DOHH2 (cell line): ENCODE data around the gene SOD2.
A peak's percentile ranks its signal among the peaks of the same experiment; 100 is the strongest.

Experiments used
- H3F3A ChIP-seq: fragments of 200-600 bp; sonication (generic), shearing (Covaris generic); 2 replicates; pipeline ENCODE4 v1.6.0; 2016; ENCODE audit warnings: antibody characterized with exemption, mild to moderate bottlenecking; ENCODE audit not compliant: control insufficient read depth, insufficient read depth
- H3K27ac ChIP-seq: fragments of 200-600 bp; sonication (generic); 2 replicates; pipeline ENCODE4 v1.5.1; 2014; ENCODE audit warnings: low read depth, mild to moderate bottlenecking, low read length, moderate library complexity
- H3K27me3 ChIP-seq: fragments of 200-600 bp; sonication (generic); 2 replicates; pipeline ENCODE4 v1.6.1; 2014; ENCODE audit warnings: mild to moderate bottlenecking, low read length, mixed read lengths; ENCODE audit not compliant: control insufficient read depth
- H3K36me3 ChIP-seq: fragments of 200-600 bp; sonication (generic); 2 replicates; pipeline ENCODE4 v1.6.1; 2014; ENCODE audit warnings: mild to moderate bottlenecking, low read length, moderate library complexity, mixed read lengths; ENCODE audit not compliant: control insufficient read depth
- H3K4me1 ChIP-seq: fragments of 200-600 bp; sonication (generic); 2 replicates; pipeline ENCODE4 v1.6.1; 2014; ENCODE audit warnings: mild to moderate bottlenecking, low read length, mixed read lengths; ENCODE audit not compliant: control insufficient read depth
- H3K4me2 ChIP-seq: fragments of 200-600 bp; sonication (generic); 2 replicates; pipeline ENCODE4 v1.6.0; 2014; ENCODE audit warnings: mild to moderate bottlenecking, low read length, moderate library complexity
- H3K4me3 ChIP-seq: fragments of 200-600 bp; sonication (generic); 2 replicates; pipeline ENCODE4 v1.5.1; 2014; ENCODE audit warnings: mild to moderate bottlenecking, low read length, mixed read lengths
- H3K79me2 ChIP-seq: fragments of 200-600 bp; sonication (generic); 2 replicates; pipeline ENCODE4 v1.6.1; 2014; ENCODE audit warnings: mild to moderate bottlenecking, low read length, mixed read lengths; ENCODE audit not compliant: control insufficient read depth
- H3K9me2 ChIP-seq: fragments of 200-600 bp; sonication (generic); replicated peaks from 2 replicates; pipeline ENCODE4 v1.6.1; 2014; ENCODE audit warnings: mild to moderate bottlenecking, low read length, mixed read lengths; ENCODE audit not compliant: control insufficient read depth
- H3K9me3 ChIP-seq: fragments of 200-600 bp; sonication (generic); 2 replicates; pipeline ENCODE4 v1.6.1; 2014; ENCODE audit warnings: antibody characterized with exemption, low read length, mixed read lengths; ENCODE audit not compliant: control insufficient read depth, insufficient read depth
- H4K20me1 ChIP-seq: fragments of 200-600 bp; sonication (generic); 2 replicates; pipeline ENCODE4 v1.6.0; 2014; ENCODE audit warnings: low read depth, mild to moderate bottlenecking, antibody characterized with exemption, low read length, moderate library complexity; ENCODE audit not compliant: control insufficient read depth, insufficient read depth
- CTCF ChIP-seq: fragments of 200-600 bp; sonication (generic); IDR thresholded peaks from one replicate; pipeline ENCODE4 v1.5.1; 2014; ENCODE audit warnings: antibody characterized with exemption, mild to moderate bottlenecking, low read depth, low read length; ENCODE audit not compliant: poor library complexity, severe bottlenecking
- EZH2phosphoT487 ChIP-seq: fragments of 200-600 bp; sonication (generic); IDR thresholded peaks from 2 replicates; pipeline ENCODE4 v1.6.1; 2017; ENCODE audit warnings: borderline replicate concordance, mild to moderate bottlenecking, antibody characterized with exemption, low read length, moderate library complexity, mixed read lengths

Gene SOD2

GRCh38 chr6:159655409-159655988 lies 37.5 kb downstream of the SOD2 start:
- Histone ChIP-seq H3K4me1 (no peaks in the 10 kb centered on the region), H3K9me2 (no peaks in the 10 kb centered on the region), H3K36me3 (no peaks in the 10 kb centered on the region), H3K4me2 (no peak overlapping the region), H3K27me3 (no peaks in the 10 kb centered on the region), H4K20me1 (no peaks in the 10 kb centered on the region), H3F3A (peaks cover 2% of the 10 kb centered on the region; the same call in 1 of the 2 replicates), H3K4me3 (no peak overlapping the region), H3K9me3 (no peaks in the 10 kb centered on the region), H3K79me2 (no peaks in the 10 kb centered on the region), H3K27ac (no peak overlapping the region)
- TF ChIP-seq CTCF (no peak), EZH2phosphoT487 (no peak)

- no peaks in the 10 kb centered on the region for H3K27me3 ChIP-seq
- no peaks in the 10 kb centered on the region for H3K9me3 ChIP-seq
- no peak overlapping the region for H3K27ac ChIP-seq
- no peaks in the 10 kb centered on the region for H3K9me2 ChIP-seq
- TF ChIP-seq CTCF (peak; percentile 61), EZH2phosphoT487 (no peak)
- H3K4me2 ChIP-seq, result no peak overlapping the region
- peaks cover 2% of the 10 kb centered on the region; the same call in 1 of the 2 replicates for H3F3A ChIP-seq
- H3K4me1 ChIP-seq, result no peaks in the 10 kb centered on the region
- no peaks in the 10 kb centered on the region for H3K36me3 ChIP-seq
- no peak overlapping the region for H3K4me3 ChIP-seq
- no peaks in the 10 kb centered on the region for H3K79me2 ChIP-seq
- no peaks in the 10 kb centered on the region for H4K20me1 ChIP-seq
Observed at GRCh38 chr6:159654483-159655098, 38.5 kb downstream of the SOD2 start.

GRCh38 chr6:159650314-159650713 lies 42.7 kb downstream of the SOD2 start:
- no peaks in the 10 kb centered on the region for H3K9me3 ChIP-seq
- no peak overlapping the region for H3K4me2 ChIP-seq
- no peak overlapping the region for H3K4me3 ChIP-seq
- H3K79me2 ChIP-seq, result no peaks in the 10 kb centered on the region
- no peaks in the 10 kb centered on the region for H3K36me3 ChIP-seq
- H3K27ac ChIP-seq, result no peak overlapping the region
- no peaks in the 10 kb centered on the region for H3K4me1 ChIP-seq
- peaks cover 2% of the 10 kb centered on the region; the same call in 1 of the 2 replicates for H3F3A ChIP-seq
- H3K27me3 ChIP-seq, result no peaks in the 10 kb centered on the region
- H4K20me1 ChIP-seq, result no peaks in the 10 kb centered on the region
- TF ChIP-seq CTCF (no peak), EZH2phosphoT487 (no peak)
- H3K9me2 ChIP-seq, result no peaks in the 10 kb centered on the region
